GM23338 (cell line): ENCODE data around the gene L1CAM. TPM values are rescaled to one million over a fixed set of nuclear protein-coding genes. Genes with fewer than 3 reads are reported as not detected.

Source experiments
- ATAC-seq: fragments of 200-7000 bp; cut with Tn5 transposase; 3 replicates; pipeline ENCODE4 v1.9.1; 2020
- DNase-seq: peaks from one replicate; pipeline ENCODE4 v3.0.0-alpha.2; 2015; ENCODE audit warnings: low spot score
- H2AFZ ChIP-seq: fragments of 200-600 bp; sonication (generic); 2 replicates; pipeline ENCODE4 v1.8.0; 2016; ENCODE audit warnings: antibody characterized with exemption, mild to moderate bottlenecking, moderate library complexity
- H3F3A ChIP-seq: fragments of 200-600 bp; sonication (generic); replicated peaks from 2 replicates; pipeline ENCODE4 v1.8.0; 2017; ENCODE audit warnings: antibody characterized with exemption, mixed run types, low read depth
- H3K27ac ChIP-seq: fragments of 200-600 bp; sonication (generic); 2 replicates; pipeline ENCODE4 v1.6.1; 2016; ENCODE audit warnings: low read depth
- H3K27me3 ChIP-seq: fragments of 200-600 bp; sonication (generic); 2 replicates; pipeline ENCODE4 v1.8.0; 2016; ENCODE audit warnings: mild to moderate bottlenecking, mixed run types, moderate library complexity; ENCODE audit not compliant: insufficient read depth
- H3K36me3 ChIP-seq: fragments of 200-600 bp; sonication (generic); 2 replicates; pipeline ENCODE4 v1.8.0; 2016; ENCODE audit warnings: mild to moderate bottlenecking; ENCODE audit not compliant: insufficient read depth
- H3K4me1 ChIP-seq: fragments of 200-600 bp; sonication (generic); 2 replicates; pipeline ENCODE4 v1.8.0; 2016; ENCODE audit warnings: mild to moderate bottlenecking, moderate library complexity; ENCODE audit not compliant: insufficient read depth
- H3K4me2 ChIP-seq: fragments of 200-600 bp; sonication (generic); 2 replicates; pipeline ENCODE4 v1.7.1; 2017; ENCODE audit warnings: mixed run types
- H3K4me3 ChIP-seq: fragments of 200-600 bp; sonication (generic); 2 replicates; pipeline ENCODE4 v1.6.1; 2016; ENCODE audit warnings: mixed run types
- H3K79me2 ChIP-seq: fragments of 200-600 bp; sonication (generic); replicated peaks from 2 replicates; pipeline ENCODE4 v1.8.0; 2017; ENCODE audit warnings: mild to moderate bottlenecking; ENCODE audit not compliant: insufficient read depth
- H3K9me2 ChIP-seq: fragments of 200-600 bp; sonication (generic); 2 replicates; pipeline ENCODE4 v1.8.0; 2017; ENCODE audit not compliant: insufficient read depth
- H4K20me1 ChIP-seq: fragments of 200-600 bp; sonication (generic); replicated peaks from 2 replicates; pipeline ENCODE4 v1.8.0; 2017; ENCODE audit warnings: mild to moderate bottlenecking; ENCODE audit not compliant: insufficient read depth
- H3K27ac Mint-ChIP-seq: 2 replicates; pipeline ENCODE4 v1.8.0; 2020; ENCODE audit warnings: inconsistent platforms, mild to moderate bottlenecking, moderate library complexity, mixed read lengths
- H3K27me3 Mint-ChIP-seq: 3 replicates; pipeline ENCODE4 v1.8.0; 2022; ENCODE audit warnings: low read depth, mild to moderate bottlenecking, moderate library complexity, mixed read lengths, inconsistent platforms; ENCODE audit not compliant: insufficient read depth, poor library complexity
- H3K36me3 Mint-ChIP-seq: 3 replicates; pipeline ENCODE4 v1.8.0; 2021; ENCODE audit warnings: low read depth, mild to moderate bottlenecking, inconsistent platforms, moderate library complexity, mixed read lengths
- H3K4me1 Mint-ChIP-seq: 3 replicates; pipeline ENCODE4 v1.8.0; 2020; ENCODE audit warnings: mild to moderate bottlenecking, inconsistent platforms, mixed read lengths
- H3K4me3 Mint-ChIP-seq: 3 replicates; pipeline ENCODE4 v1.8.0; 2021; ENCODE audit warnings: moderate library complexity, mild to moderate bottlenecking, inconsistent platforms, mixed read lengths
- H3K9me3 Mint-ChIP-seq: 3 replicates; pipeline ENCODE4 v1.8.0; 2020; ENCODE audit warnings: moderate library complexity, mild to moderate bottlenecking, inconsistent platforms, mixed read lengths
- CREB1 ChIP-seq: fragments of 250-450 bp; sonication (Bioruptor Pico); IDR thresholded peaks from 2 replicates; pipeline ENCODE4 v1.5.0; 2020; ENCODE audit warnings: low read depth, mild to moderate bottlenecking, moderate library complexity
- EZH2 ChIP-seq: fragments of 200-600 bp; sonication (generic); IDR thresholded peaks from one replicate; pipeline ENCODE4 v1.8.0; 2017; ENCODE audit warnings: antibody characterized with exemption, mild to moderate bottlenecking, low read depth; ENCODE audit not compliant: unreplicated experiment
- EZH2phosphoT487 ChIP-seq: fragments of 200-600 bp; sonication (generic); IDR thresholded peaks from one replicate; pipeline ENCODE4 v1.8.1; 2018; ENCODE audit warnings: antibody characterized with exemption; ENCODE audit not compliant: unreplicated experiment
- JUNB ChIP-seq: IDR thresholded peaks from one replicate; pipeline ENCODE4 v1.6.1; 2016; ENCODE audit warnings: antibody characterized with exemption; ENCODE audit not compliant: unreplicated experiment
- NANOG ChIP-seq: IDR thresholded peaks from 2 replicates; pipeline ENCODE4 v1.6.1; 2016; ENCODE audit warnings: antibody characterized with exemption, borderline replicate concordance
- polyA plus RNA-seq: library from polyadenylated mRNA; unstranded; fragments of >200 nt; fragmentation: Nextera tagmentation; extraction: Ambion mirVana; gene quantifications from 2 replicates; pipeline ENCODE4 v1.2.1, GENCODE V29; 2016
- total RNA-seq: library from RNA; depleted of rRNA; stranded (reverse); fragments of >200 nt; shearing (Covaris generic); gene quantifications from 2 replicates; pipeline ENCODE4 v1.2.3, GENCODE V29; 2014
- TF ChIP-seq, protein P1 (sequence below): IDR thresholded peaks from 2 replicates; pipeline ENCODE4 v1.6.1; 2016; ENCODE audit warnings: antibody characterized with exemption
- TF ChIP-seq, protein P2 (sequence below): fragments of 250-450 bp; sonication (Bioruptor Pico); IDR thresholded peaks from 2 replicates; pipeline ENCODE4 v1.5.0; 2020; ENCODE audit warnings: mild to moderate bottlenecking, moderate library complexity

The L1CAM gene
- total and polyA plus RNA-seq, 2 experiments from 2014 or later = 7.4 to 29.2 TPM

DNA sequence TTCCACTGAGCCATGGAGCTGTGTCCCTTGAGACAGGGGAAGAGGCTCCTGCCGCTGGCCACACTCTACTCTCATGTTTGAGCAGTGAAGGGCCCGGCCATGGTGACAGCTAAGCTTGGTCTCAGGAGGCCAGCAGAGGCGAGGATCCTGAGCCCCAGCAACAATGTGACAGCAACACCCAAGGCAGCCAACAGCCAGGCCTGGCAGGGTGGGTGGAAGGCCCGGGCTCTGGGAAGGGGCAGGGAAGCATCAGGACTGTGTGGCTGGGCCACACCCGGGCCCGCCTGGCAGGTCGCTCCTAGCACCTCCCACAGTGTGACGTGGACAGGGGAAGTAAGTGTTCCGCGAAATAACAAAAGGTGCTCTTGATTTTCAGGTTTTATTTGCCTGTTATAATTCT, 24.8 kb downstream of the L1CAM start:
- no peak overlapping the region for H2AFZ ChIP-seq
- H3K4me2 ChIP-seq = no peak overlapping the region
- no peaks in the 10 kb centered on the region for H3K9me3 Mint-ChIP-seq
- no peak overlapping the region for H3K27ac Mint-ChIP-seq
- peaks cover 9% of the 10 kb centered on the region for H3K27me3 Mint-ChIP-seq
- no peak overlapping the region for H3K4me3 Mint-ChIP-seq
- DNase-seq (no peak), ATAC-seq (peak; percentile 11; the same call in 1 of the 3 replicates)
- no peaks in the 10 kb centered on the region for H3K9me2 ChIP-seq
- TF ChIP-seq, protein P1, sequence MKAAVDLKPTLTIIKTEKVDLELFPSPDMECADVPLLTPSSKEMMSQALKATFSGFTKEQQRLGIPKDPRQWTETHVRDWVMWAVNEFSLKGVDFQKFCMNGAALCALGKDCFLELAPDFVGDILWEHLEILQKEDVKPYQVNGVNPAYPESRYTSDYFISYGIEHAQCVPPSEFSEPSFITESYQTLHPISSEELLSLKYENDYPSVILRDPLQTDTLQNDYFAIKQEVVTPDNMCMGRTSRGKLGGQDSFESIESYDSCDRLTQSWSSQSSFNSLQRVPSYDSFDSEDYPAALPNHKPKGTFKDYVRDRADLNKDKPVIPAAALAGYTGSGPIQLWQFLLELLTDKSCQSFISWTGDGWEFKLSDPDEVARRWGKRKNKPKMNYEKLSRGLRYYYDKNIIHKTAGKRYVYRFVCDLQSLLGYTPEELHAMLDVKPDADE = no peak
- TF ChIP-seq CREB1 = no peak
- no peak for TF ChIP-seq EZH2
- no peak for TF ChIP-seq NANOG
- TF ChIP-seq EZH2phosphoT487 = no peak
- no peak for TF ChIP-seq JUNB
- H3K27me3 ChIP-seq = no peaks in the 10 kb centered on the region
- no peaks in the 10 kb centered on the region; the same call in 1 of the 2 replicates for H3K4me1 ChIP-seq
- no peak overlapping the region for H3K27ac ChIP-seq
- H3K79me2 ChIP-seq = no peaks in the 10 kb centered on the region
- no peaks in the 10 kb centered on the region for H4K20me1 ChIP-seq
- H3F3A ChIP-seq = no peaks in the 10 kb centered on the region
- H3K36me3 Mint-ChIP-seq = peaks cover 6% of the 10 kb centered on the region
- H3K4me3 ChIP-seq = no peak overlapping the region
- H3K4me1 Mint-ChIP-seq = peaks cover 20% of the 10 kb centered on the region
- H3K36me3 ChIP-seq = no peaks in the 10 kb centered on the region

DNA sequence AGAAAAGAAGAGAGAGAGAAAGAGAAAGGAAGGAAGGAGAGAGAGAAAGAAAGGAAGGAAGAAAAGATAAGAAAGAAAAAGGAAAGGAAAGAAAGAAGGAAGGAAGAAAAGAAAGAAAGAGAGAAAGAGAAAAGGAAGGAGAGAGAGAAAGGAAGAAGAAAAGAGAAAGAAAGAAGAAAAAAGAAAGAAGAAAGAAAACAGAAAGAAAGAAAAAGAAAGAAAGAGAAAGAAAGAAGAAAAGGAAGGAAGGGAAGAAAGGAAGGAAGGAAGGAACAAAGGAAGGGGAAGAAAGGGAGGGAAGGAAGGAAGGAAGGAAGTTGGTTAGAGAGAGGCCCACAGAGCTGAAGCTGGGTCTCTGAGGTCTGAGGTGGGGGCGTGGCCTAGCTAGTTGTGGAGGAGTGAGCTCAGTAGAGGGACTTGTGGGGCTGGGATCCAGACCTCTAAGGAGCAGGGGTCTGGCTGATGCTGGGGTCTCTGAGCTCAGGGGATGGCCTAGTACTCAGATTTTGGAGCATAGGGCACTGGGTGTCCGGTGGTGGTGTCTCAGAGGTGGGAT, 28.5 kb downstream of the L1CAM start:
- H3K4me1 ChIP-seq = no peaks in the 10 kb centered on the region; the same call in 1 of the 2 replicates
- TF ChIP-seq NANOG (no peak), EZH2 (no peak)
- TF ChIP-seq, protein P2, sequence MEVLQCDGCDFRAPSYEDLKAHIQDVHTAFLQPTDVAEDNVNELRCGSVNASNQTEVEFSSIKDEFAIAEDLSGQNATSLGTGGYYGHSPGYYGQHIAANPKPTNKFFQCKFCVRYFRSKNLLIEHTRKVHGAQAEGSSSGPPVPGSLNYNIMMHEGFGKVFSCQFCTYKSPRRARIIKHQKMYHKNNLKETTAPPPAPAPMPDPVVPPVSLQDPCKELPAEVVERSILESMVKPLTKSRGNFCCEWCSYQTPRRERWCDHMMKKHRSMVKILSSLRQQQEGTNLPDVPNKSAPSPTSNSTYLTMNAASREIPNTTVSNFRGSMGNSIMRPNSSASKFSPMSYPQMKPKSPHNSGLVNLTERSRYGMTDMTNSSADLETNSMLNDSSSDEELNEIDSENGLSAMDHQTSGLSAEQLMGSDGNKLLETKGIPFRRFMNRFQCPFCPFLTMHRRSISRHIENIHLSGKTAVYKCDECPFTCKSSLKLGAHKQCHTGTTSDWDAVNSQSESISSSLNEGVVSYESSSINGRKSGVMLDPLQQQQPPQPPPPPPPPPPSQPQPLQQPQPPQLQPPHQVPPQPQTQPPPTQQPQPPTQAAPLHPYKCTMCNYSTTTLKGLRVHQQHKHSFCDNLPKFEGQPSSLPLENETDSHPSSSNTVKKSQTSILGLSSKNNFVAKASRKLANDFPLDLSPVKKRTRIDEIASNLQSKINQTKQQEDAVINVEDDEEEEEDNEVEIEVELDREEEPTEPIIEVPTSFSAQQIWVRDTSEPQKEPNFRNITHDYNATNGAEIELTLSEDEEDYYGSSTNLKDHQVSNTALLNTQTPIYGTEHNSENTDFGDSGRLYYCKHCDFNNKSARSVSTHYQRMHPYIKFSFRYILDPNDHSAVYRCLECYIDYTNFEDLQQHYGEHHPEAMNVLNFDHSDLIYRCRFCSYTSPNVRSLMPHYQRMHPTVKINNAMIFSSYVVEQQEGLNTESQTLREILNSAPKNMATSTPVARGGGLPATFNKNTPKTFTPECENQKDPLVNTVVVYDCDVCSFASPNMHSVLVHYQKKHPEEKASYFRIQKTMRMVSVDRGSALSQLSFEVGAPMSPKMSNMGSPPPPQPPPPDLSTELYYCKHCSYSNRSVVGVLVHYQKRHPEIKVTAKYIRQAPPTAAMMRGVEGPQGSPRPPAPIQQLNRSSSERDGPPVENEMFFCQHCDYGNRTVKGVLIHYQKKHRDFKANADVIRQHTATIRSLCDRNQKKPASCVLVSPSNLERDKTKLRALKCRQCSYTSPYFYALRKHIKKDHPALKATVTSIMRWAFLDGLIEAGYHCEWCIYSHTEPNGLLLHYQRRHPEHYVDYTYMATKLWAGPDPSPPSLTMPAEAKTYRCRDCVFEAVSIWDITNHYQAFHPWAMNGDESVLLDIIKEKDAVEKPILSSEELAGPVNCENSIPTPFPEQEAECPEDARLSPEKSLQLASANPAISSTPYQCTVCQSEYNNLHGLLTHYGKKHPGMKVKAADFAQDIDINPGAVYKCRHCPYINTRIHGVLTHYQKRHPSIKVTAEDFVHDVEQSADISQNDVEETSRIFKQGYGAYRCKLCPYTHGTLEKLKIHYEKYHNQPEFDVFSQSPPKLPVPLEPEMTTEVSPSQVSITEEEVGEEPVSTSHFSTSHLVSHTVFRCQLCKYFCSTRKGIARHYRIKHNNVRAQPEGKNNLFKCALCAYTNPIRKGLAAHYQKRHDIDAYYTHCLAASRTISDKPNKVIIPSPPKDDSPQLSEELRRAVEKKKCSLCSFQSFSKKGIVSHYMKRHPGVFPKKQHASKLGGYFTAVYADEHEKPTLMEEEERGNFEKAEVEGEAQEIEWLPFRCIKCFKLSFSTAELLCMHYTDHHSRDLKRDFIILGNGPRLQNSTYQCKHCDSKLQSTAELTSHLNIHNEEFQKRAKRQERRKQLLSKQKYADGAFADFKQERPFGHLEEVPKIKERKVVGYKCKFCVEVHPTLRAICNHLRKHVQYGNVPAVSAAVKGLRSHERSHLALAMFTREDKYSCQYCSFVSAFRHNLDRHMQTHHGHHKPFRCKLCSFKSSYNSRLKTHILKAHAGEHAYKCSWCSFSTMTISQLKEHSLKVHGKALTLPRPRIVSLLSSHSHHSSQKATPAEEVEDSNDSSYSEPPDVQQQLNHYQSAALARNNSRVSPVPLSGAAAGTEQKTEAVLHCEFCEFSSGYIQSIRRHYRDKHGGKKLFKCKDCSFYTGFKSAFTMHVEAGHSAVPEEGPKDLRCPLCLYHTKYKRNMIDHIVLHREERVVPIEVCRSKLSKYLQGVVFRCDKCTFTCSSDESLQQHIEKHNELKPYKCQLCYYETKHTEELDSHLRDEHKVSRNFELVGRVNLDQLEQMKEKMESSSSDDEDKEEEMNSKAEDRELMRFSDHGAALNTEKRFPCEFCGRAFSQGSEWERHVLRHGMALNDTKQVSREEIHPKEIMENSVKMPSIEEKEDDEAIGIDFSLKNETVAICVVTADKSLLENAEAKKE (CRISPR knock-in tag) = no peak
- no peaks in the 10 kb centered on the region for H3K27me3 ChIP-seq
- no peak overlapping the region for H3K4me3 ChIP-seq
- H3K4me1 Mint-ChIP-seq = peaks cover 21% of the 10 kb centered on the region
- no peaks in the 10 kb centered on the region for H3K9me2 ChIP-seq
- peak; percentile 59 for ATAC-seq
- no peaks in the 10 kb centered on the region for H3F3A ChIP-seq
- H3K27ac Mint-ChIP-seq = no peak overlapping the region
- H3K36me3 ChIP-seq = no peaks in the 10 kb centered on the region
- no peaks in the 10 kb centered on the region for H3K79me2 ChIP-seq
- no peak overlapping the region for H3K27ac ChIP-seq
- no peaks in the 10 kb centered on the region for H4K20me1 ChIP-seq
- H3K4me2 ChIP-seq = no peak overlapping the region
- no peak overlapping the region for H3K4me3 Mint-ChIP-seq
- no peaks in the 10 kb centered on the region for H3K36me3 Mint-ChIP-seq
- no peaks in the 10 kb centered on the region; the same call in 2 of the 3 replicates for H3K9me3 Mint-ChIP-seq
- peaks cover 11% of the 10 kb centered on the region for H3K27me3 Mint-ChIP-seq
- no peak for DNase-seq
- no peak overlapping the region for H2AFZ ChIP-seq
